Measurements from ENCODE around the gene VPS51.

VPS51 gene

DNA sequence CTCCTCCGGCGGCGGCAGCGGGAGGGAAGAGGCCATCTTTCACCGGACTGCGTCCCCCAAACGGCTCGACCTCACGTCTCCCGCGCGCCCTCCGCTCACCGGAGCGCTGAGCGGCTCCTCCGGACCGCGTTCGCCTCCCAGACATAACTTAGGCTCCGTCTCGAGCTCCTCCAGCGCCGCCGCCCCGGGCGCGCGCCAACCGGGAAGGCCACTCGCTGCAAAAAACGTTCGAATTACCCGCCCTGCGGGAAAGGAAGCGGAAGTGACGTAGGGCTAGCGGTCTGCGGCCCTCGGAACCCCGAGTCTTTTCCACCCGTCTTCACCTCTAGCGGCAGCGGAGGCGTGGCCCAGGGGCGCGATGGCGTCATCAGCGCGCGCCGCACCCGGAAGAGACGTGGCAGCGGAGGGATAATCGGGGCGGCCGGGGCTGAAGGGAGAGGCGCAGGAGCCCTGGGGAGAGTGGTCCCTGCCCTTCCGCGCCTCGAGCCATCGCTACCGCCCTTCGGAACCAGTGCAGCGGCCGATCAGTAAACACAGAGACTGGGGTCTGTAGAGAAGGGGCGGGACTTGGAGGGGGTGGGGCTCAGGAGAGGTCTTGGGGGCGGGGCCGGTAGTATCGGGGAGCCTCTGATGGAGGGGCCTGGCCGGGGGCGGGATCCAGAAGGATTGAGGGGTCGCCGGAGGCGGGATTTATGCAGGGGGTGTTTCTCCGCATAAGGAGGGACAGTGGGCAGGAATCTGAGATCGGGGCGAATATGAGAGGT, 12.0 kb upstream of the VPS51 start, which contains the start of the genes CDCA5 and ZFPL1:
CDCA5 (minus strand) TSS at position 207 of the 764 bp plus-strand sequence; CDS start at position 145, 62 bp downstream.
ZFPL1 (plus strand) TSS at position 389 of the 764 bp plus-strand sequence. CDS start 477 bp downstream, outside the sequence.
- ChIA-PET CTCF (no interaction called here), POLR2A (ENCODE audit: low non-redundant PET) (interaction anchor here (0.7 kb wide), 1 partner anchor 26 kb away, joined by 3 read pairs; the partner anchor contains the start of gene NAALADL1)
- TF ChIP-seq, protein P1, sequence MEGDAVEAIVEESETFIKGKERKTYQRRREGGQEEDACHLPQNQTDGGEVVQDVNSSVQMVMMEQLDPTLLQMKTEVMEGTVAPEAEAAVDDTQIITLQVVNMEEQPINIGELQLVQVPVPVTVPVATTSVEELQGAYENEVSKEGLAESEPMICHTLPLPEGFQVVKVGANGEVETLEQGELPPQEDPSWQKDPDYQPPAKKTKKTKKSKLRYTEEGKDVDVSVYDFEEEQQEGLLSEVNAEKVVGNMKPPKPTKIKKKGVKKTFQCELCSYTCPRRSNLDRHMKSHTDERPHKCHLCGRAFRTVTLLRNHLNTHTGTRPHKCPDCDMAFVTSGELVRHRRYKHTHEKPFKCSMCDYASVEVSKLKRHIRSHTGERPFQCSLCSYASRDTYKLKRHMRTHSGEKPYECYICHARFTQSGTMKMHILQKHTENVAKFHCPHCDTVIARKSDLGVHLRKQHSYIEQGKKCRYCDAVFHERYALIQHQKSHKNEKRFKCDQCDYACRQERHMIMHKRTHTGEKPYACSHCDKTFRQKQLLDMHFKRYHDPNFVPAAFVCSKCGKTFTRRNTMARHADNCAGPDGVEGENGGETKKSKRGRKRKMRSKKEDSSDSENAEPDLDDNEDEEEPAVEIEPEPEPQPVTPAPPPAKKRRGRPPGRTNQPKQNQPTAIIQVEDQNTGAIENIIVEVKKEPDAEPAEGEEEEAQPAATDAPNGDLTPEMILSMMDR (conservative IDR thresholded peaks at IDR 0.05; ENCODE audit: low read depth): no peak

DNA sequence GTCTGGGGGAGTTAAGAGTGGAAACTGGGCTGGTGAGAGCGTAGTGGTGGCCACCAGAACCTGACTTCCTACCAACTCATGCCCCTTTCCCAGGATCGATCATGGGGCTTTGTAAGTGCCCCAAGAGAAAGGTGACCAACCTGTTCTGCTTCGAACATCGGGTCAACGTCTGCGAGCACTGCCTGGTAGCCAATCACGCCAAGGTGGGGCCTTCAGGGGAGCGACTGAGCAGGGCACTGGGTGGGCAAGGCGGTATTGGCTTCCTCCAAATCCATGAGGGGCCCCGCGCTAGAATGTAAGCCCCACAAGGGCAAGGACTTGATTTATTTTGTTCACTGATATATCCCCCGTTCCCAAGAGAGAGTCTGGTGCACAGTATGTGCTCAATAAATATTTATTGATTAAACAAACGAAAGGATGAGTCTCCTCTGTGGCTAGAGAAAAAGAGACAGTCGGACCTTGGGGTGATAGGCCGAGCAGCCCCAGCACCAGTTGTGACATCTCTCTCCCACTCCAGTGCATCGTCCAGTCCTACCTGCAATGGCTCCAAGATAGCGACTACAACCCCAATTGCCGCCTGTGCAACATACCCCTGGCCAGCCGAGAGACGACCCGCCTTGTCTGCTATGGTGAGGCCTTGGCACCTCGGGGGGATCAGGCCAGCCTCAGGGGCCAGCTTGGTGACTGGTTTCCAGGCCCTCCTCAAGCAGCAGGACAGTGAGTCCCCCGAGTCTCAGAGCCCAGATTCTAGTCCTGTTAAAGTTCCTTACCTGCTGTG, 11.2 kb upstream of the VPS51 start:
- TF ChIP-seq, protein P1 (conservative IDR thresholded peaks at IDR 0.05; ENCODE audit: low read depth): no peak
- peak overlapping the region; percentile 86 for H3K27ac ChIP-seq
- DNase-seq (ENCODE audit: low spot score): no peak
- CTCF ChIA-PET: interaction anchor here (1.6 kb wide), 1 partner anchor 26 kb away, joined by 5 read pairs; no protein-coding TSS in a partner anchor
- POLR2A ChIA-PET (ENCODE audit: low non-redundant PET): no interaction called here

More for the DNA sequence above, 12.0 kb upstream of the VPS51 start, which contains the start of the genes CDCA5 and ZFPL1:
- DNase-seq (ENCODE audit: low spot score): peak; percentile 97
- peak within 1 kb of the TSS; percentile 86 for H3K27ac ChIP-seq

DNA sequence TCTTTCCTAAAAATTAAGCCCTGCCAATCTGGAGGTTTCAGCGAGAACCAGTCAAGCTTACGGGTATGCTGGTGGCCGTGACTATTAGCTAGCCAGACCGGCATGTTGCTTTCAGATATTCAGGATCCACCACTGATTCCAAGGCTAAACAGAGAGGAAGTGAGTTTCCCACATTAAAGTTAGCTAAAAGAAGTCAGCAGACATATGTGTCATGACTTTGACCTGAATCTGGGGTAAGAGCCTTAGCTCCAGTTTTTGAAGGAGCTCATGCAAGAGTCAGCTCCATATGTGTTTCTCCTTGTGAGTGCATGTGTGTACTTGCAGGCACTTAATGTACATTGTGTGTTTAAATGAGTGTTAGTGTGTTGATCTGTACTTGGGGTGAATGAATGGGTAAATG, 10.6 kb upstream of the VPS51 start:
- ChIA-PET POLR2A (ENCODE audit: low non-redundant PET) (no interaction called here), CTCF (interaction anchor here (1.6 kb wide), 1 partner anchor 25 kb away, joined by 5 read pairs; no protein-coding TSS in a partner anchor)
- H3K27ac ChIP-seq: peak overlapping the region; percentile 86
- no peak for DNase-seq (ENCODE audit: low spot score)
- TF ChIP-seq, protein P1 (conservative IDR thresholded peaks at IDR 0.05; ENCODE audit: low read depth): no peak

DNA sequence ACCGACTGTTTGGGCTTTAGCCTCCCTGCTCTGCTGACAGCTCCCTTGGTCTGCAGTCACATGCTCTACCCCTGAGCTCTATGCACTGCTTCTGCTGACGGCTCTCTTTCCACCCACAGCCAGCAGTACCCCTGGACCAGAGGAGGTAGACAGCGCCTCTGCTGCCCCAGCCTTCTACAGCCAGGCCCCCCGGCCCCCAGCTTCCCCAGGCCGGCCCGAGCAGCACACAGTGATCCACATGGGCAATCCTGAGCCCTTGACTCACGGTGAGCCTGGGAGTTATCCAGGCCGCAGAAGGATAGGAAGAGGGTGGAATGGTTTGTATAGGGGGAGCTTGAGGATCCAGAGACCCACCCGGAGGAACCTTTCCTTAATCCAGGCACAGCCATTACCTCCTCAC, 9.2 kb upstream of the VPS51 start:
- TF ChIP-seq, protein P1 (conservative IDR thresholded peaks at IDR 0.05; ENCODE audit: low read depth): no peak
- ChIA-PET CTCF (interaction anchor here (0.7 to 1.6 kb wide), 3 partner anchors 23 to 230 kb away, joined by 3 to 5 read pairs (median 5); no protein-coding TSS in a partner anchor), POLR2A (ENCODE audit: low non-redundant PET) (no interaction called here)
- no peak for DNase-seq (ENCODE audit: low spot score)
- H3K27ac ChIP-seq: peak overlapping the region; percentile 13; the same call in 1 of the 2 replicates

DNA sequence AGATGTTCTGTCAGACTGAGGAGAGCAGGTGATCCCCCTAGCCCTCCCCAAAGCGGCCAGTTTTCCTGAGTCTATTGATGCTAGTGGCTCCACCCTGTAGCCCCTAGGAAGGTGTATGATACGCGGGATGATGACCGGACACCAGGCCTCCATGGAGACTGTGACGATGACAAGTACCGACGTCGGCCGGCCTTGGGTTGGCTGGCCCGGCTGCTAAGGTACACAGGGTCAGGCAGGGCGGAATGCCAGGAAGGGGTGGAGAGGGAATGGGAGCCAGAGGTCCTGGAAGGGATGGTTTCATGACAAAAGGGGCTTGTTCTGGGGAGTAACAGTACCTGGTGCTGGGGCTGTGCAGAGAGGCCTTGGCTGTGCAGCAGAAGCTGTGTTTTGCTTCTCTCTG, 8.8 kb upstream of the VPS51 start:
- ChIA-PET POLR2A (ENCODE audit: low non-redundant PET) (no interaction called here), CTCF (interaction anchor here (0.7 to 1.0 kb wide), 2 partner anchors 23 to 231 kb away, joined by 3 to 5 read pairs; no protein-coding TSS in a partner anchor)
- DNase-seq (ENCODE audit: low spot score): no peak
- TF ChIP-seq, protein P1 (conservative IDR thresholded peaks at IDR 0.05; ENCODE audit: low read depth): no peak
- no peak overlapping the region for H3K27ac ChIP-seq

DNA sequence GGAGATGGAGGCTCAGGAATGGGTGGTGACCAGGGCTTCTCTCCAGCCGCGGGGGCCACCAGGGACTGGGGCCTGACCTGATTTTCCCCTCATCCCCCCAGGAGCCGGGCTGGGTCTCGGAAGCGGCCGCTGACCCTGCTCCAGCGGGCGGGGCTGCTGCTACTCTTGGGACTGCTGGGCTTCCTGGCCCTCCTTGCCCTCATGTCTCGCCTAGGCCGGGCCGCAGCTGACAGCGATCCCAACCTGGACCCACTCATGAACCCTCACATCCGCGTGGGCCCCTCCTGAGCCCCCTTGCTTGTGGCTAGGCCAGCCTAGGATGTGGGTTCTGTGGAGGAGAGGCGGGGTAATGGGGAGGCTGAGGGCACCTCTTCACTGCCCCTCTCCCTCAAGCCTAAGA, 8.2 kb upstream of the VPS51 start:
- no peak for DNase-seq (ENCODE audit: low spot score)
- TF ChIP-seq, protein P1 (conservative IDR thresholded peaks at IDR 0.05; ENCODE audit: low read depth): no peak
- ChIA-PET CTCF (no interaction called here), POLR2A (ENCODE audit: low non-redundant PET) (no interaction called here)
- H3K27ac ChIP-seq: no peak overlapping the region
